Body of pancreas (tissue), 4 donors: Measurements from ENCODE around the gene SLC6A8. TPM values are rescaled to one million over a fixed set of nuclear protein-coding genes. Genes with fewer than 3 reads are reported as not detected.

Source experiments
- ATAC-seq: fragments of 150-250 bp; one replicate; pipeline ENCODE4 v1.9.1; 2016
- DNase-seq, 4 donors: peaks; one replicate each; pipeline ENCODE4 v3.0.0-alpha.2; 2019
- H3K27ac ChIP-seq, 4 donors: fragments of 200-600 bp; sonication (generic); 1 replicate in 3 of 4; 2 replicates in 1 of 4; pipeline versions ENCODE4 v1.5.1 to v1.6.1; 2016 to 2019; ENCODE audit warnings: mild to moderate bottlenecking in 1 of 4, mixed read lengths in 1 of 4, moderate library complexity in 1 of 4
- H3K27me3 ChIP-seq, 2 donors: fragments of 200-600 bp; sonication (generic); one replicate each; pipeline ENCODE4 v1.6.0; 2016; ENCODE audit warnings: mild to moderate bottlenecking in 1 of 2
- H3K36me3 ChIP-seq, 2 donors: fragments of 200-600 bp; sonication (generic); replicated peaks in 1 of 2; 2 replicates each; pipeline ENCODE4 v1.5.1; 2016; ENCODE audit warnings: low read depth in 2 of 2; ENCODE audit not compliant: insufficient read depth in 1 of 2
- H3K4me1 ChIP-seq: fragments of 200-600 bp; sonication (generic); one replicate; pipeline ENCODE4 v1.6.0; 2016
- H3K4me3 ChIP-seq, 2 donors: fragments of 200-600 bp; sonication (generic); 1 replicate in 1 of 2; 2 replicates in 1 of 2; pipeline ENCODE4 v1.5.1; 2016 to 2019
- H3K9me3 ChIP-seq, 3 donors: fragments of 200-600 bp; sonication (generic); 1 replicate in 2 of 3; 2 replicates in 1 of 3; pipeline ENCODE4 v1.5.1; 2016
- POLR2A ChIP-seq, 3 donors: fragments of 450-650 bp; IDR thresholded peaks; one replicate each; pipeline ENCODE4 v1.6.1; 2016; ENCODE audit warnings: antibody characterized with exemption in 3 of 3, mild to moderate bottlenecking in 2 of 3
- WGBS, 2 donors: methylation state at CpG; one replicate each; pipeline ENCODE4 v1.1.5; 2017; 5-methylcytosine and 5-hydroxymethylcytosine counted together
- intact Hi-C: fragments of 100-400 bp; cut with DNase I; formaldehyde crosslinking; loops from one replicate; pipeline ENCODE4 v1.15.1; 2023
- total RNA-seq, 2 donors: library from RNA; depleted of rRNA; stranded (reverse); fragments of >200 nt; gene quantifications; one replicate each; pipeline ENCODE4 v1.1.0, GENCODE V29; 2016
- TF ChIP-seq, protein P1 (sequence below), 7 experiments: fragments of 450-650 bp in 4 of 7; fragments of 200-600 bp in 3 of 7; sonication (generic) in 3 of 7; IDR thresholded peaks; one replicate each; pipeline ENCODE4 v1.5.1; 2016 to 2019; ENCODE audit warnings: antibody characterized with exemption in 7 of 7

SLC6A8 gene
- total RNA-seq: 10 to 100 TPM; 11.7 to 18.5 TPM

DNA sequence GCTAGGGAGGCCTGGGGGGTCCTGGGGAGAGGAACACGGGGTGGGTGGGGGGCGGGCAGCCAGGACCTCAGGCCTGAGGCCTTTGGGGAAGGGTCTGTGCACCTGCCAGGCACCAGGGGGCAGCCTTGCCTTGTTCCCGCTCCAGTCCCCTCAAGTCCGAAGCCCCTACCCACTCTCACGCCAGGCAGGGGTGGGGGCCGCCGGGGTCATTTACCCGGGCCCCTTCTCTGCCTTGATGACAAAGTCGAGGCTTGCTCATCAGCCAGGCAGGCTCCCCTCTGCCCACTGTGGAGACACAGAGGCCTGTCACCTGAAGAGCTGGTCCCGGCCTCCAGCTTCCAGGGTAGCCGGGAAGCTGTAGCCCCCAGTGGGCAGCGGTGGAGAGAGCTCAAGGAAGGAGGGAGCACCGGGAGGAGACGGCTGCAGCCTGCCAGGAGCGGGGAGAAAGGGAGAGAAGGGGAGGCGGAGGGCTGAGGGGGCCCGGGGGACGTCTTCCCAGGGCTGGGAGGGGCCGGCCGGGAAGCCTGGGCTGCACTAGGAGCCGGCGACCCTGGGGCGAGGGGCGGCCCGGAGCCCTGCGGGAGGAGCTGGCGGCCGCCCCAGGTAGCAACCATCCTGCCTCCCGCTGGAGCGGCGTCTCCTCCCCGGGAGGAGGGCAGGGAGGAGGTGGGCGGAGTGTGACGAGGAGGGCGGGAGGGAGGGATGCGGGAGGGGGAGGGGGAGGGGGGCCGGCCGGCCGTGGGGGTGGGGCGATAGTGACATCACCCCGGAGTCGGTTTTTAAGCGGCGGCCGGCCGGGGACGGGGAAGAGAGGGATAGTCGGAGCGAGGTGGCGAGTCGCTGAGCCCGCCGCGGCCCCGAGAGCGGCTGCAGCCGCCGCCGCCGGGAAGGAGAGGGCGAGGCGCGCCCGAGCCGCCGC is at the start of gene SLC6A8:
Gene SLC6A8, plus strand, starts transcription at position 806 of the 919 bp plus-strand sequence. CDS start 649 bp downstream, outside the sequence.
- H3K4me3 ChIP-seq: no peak within 1 kb of the TSS
- no peaks in the 10 kb centered on the region for H3K36me3 ChIP-seq
- ATAC-seq (peak; percentile 83), DNase-seq (peak; percentile 72 to 81 (median 76))
- peak in 2 of 3 donors; percentile 38 to 41 for TF ChIP-seq POLR2A (IDR thresholded peaks at IDR 0.05)
- TF ChIP-seq, protein P1, sequence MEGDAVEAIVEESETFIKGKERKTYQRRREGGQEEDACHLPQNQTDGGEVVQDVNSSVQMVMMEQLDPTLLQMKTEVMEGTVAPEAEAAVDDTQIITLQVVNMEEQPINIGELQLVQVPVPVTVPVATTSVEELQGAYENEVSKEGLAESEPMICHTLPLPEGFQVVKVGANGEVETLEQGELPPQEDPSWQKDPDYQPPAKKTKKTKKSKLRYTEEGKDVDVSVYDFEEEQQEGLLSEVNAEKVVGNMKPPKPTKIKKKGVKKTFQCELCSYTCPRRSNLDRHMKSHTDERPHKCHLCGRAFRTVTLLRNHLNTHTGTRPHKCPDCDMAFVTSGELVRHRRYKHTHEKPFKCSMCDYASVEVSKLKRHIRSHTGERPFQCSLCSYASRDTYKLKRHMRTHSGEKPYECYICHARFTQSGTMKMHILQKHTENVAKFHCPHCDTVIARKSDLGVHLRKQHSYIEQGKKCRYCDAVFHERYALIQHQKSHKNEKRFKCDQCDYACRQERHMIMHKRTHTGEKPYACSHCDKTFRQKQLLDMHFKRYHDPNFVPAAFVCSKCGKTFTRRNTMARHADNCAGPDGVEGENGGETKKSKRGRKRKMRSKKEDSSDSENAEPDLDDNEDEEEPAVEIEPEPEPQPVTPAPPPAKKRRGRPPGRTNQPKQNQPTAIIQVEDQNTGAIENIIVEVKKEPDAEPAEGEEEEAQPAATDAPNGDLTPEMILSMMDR (IDR thresholded peaks at IDR 0.05): peak in 5 of 7 experiments; percentile 7 to 27 (median 14)
- H3K27me3 ChIP-seq: no peaks in the 10 kb centered on the region
- intact Hi-C loops: no loop called here
- no peaks in the 10 kb centered on the region for H3K9me3 ChIP-seq
- 1% methylated on average over 9 to 12 of the region's 66 CpGs for WGBS, 2 donors
- peaks cover 13% of the 10 kb centered on the region for H3K4me1 ChIP-seq
- peak within 1 kb of the TSS in 2 of 4 donors; percentile 14 to 38 for H3K27ac ChIP-seq

DNA sequence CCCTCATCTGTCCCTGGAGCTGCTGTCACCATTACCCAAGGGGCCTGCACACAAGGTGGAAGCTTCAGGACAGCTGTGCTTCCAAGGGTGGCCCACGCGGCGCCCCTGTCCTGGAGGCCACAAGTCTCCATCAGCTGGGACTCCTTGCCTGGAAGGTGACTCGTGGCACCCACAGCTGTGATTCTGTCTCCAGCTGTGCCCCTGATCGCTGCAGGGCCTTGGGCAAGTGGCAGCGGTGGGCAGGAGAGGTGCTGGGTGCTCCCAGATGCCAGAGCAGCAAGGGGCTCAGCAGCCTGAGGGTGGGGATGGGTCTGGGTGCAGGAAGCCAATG is 49.7 kb upstream of the SLC6A8 start:
- no peak for ATAC-seq
- TF ChIP-seq, protein P1 (IDR thresholded peaks at IDR 0.05): no peak
- TF ChIP-seq POLR2A (IDR thresholded peaks at IDR 0.05): no peak
- DNase-seq: no peak
- Histone ChIP-seq H3K4me1 (peaks cover 4% of the 10 kb centered on the region), H3K4me3 (no peak overlapping the region), H3K27ac (no peak overlapping the region), H3K27me3 (no peaks in the 10 kb centered on the region), H3K36me3 (no peaks in the 10 kb centered on the region), H3K9me3 (no peaks in the 10 kb centered on the region)
- intact Hi-C loops: no loop called here
- WGBS, 2 donors: 100% methylated on average over 1 of the region's 6 CpGs; no CpG with 5 or more reads in 1 of the 2 donors

DNA sequence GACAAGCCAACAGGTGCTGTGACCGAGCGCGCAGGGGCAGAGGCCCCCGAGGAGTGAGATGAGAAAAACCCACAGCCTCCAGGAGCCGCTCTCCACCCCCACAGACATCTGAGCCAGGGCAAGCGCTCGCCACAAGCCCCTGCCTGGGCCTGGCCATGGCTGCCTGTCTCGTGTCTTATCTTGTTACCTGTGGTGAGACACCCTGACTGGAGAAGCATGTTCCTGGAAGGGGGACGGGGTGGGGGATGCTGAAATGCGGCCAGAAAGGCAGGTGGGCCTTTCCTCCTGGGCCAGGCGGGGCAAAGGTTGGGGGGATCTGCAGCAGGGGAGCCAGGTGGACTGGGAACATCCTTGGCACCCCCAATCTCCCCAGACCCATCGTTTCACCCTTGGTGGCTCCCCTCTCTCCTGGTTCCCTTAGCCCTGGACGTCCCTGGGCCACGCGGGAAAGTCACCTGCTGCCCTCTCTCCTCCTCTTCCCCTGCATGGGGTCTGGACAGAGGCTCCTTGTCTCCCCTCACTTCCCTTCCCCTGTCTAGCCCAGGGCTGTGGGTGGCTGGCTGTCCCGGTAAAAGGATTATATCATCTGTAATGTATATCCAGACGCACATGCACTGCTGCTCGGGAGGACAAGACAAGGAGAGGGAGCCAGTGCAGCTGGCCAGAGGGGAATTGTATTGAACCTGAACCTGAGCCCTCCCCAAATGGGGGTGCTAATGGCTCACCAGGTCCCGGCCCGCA is 49.1 kb upstream of the SLC6A8 start:
- peaks cover 8% of the 10 kb centered on the region for H3K4me1 ChIP-seq
- H3K36me3 ChIP-seq: no peaks in the 10 kb centered on the region
- H3K4me3 ChIP-seq: no peak overlapping the region
- TF ChIP-seq, protein P1 (IDR thresholded peaks at IDR 0.05): no peak
- no peak for TF ChIP-seq POLR2A (IDR thresholded peaks at IDR 0.05)
- H3K27me3 ChIP-seq: no peaks in the 10 kb centered on the region
- DNase-seq: no peak
- intact Hi-C loops: no loop called here
- no peak for ATAC-seq
- 42 to 52% methylated on average over 5 to 6 of the region's 20 CpGs for WGBS, 2 donors
- H3K9me3 ChIP-seq: no peaks in the 10 kb centered on the region
- H3K27ac ChIP-seq: no peak overlapping the region

DNA sequence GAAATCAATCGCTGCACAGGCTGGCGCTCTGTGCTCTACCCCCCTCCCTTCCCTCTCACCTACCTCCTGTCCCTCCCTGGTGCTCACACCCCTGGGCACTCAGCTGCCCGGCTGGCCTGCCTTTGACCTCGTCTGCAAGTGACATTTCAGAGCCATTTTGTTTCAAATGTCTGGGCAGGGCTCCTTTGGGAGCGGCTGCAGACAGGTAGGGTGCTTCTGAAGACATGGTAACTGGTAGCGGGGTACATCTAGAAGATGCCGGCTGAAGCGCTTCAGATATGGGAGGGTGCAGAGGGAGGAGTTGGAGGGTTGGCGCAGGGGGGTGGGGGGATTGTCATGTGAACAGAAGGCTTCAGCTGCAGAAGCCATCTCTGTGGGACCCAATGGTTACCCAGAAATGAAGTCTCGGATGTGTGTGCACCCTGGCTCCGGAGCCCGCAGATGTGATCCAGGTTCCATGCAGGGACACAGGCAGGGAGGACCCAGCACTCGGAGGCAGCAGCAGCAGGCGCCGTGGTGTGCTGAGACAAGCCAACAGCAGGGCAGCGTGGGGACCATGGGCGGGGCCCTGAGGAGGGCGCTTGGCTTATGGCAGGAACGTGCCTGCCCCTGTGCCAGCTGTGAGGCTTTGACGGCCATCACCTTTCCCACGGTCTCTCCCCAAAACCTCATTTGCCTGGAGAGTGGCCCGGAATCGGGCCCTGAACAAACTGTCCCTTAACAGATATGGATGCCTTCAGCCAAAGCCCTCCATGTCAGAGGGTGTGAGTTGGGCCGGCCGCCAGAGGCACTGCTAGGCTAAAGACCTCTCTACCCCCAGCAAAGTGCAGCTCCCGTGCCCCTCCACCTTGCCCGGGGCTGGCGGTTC is 48.3 kb upstream of the SLC6A8 start:
- ATAC-seq: no peak

More for the DNA sequence above, 48.3 kb upstream of the SLC6A8 start:
- DNase-seq: no peak
- H3K9me3 ChIP-seq: no peaks in the 10 kb centered on the region
- H3K27me3 ChIP-seq: no peaks in the 10 kb centered on the region
- peaks cover 12% of the 10 kb centered on the region for H3K4me1 ChIP-seq
- WGBS, 2 donors: 57 to 82% methylated on average over 6 to 15 of the region's 28 CpGs
- no peak for TF ChIP-seq POLR2A (IDR thresholded peaks at IDR 0.05)
- TF ChIP-seq, protein P1 (IDR thresholded peaks at IDR 0.05): no peak
- no peaks in the 10 kb centered on the region for H3K36me3 ChIP-seq
- no peak overlapping the region for H3K27ac ChIP-seq
- no peak overlapping the region for H3K4me3 ChIP-seq
- intact Hi-C loops: no loop called here
